NCI-H526 treated with DMSO at 0.1 percent for 48 hours (cell line): ENCODE data around the gene FAM120C.

ENCODE experiments used
- DNase-seq: peaks from one replicate; lab custom pipeline; 2025; lab: John Stamatoyannopoulos, UW

FAM120C gene, protein sequence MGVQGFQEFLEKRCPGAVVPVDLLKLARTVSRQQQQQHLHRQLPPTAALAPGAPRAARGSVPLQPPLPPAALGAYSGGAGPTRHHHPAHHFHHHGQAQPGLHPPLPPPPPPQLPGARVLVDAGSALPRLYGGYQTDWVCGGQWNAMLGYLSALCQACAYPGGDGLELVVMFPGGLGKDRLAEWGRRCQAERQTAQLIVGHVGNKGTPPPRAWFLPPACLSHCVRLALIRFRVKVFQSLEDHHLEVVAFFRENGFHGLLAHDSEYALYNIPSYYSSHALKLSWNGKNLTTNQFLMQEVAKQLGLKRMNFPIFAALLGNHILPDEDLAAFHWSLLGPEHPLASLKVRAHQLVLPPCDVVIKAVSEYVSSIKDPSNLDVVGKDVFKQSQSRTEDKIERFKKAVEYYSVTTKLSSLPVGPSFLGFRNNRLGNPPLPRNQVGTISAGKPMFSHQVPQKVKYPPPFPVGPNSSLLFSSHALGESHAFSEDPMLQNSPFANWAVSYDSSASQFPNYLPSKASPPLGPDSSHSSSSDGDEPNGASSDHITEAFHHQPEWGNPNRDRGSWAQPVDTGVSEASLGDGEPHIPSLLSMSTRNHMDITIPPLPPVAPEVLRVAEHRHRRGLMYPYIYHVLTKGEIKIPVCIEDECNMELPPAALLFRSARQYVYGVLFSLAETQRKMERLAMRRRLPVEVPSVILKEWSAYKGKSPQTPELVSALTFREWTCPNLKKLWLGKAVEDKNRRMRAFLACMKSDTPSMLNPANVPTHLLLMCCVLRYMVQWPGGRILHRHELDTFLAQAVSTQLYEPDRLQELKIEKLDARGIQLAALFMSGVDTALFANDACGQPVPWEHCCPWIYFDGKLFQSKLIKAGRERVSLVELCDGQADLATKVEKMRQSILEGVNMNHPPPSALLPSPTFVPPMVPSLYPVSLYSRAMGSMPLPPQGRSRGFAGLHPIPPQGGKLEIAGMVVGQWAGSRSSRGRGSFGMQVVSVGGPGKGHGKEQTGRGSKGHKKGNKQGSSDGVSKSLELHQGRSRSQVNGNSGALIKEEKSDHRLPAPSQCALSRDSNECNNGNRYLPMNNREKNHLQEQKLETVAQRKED

DNA sequence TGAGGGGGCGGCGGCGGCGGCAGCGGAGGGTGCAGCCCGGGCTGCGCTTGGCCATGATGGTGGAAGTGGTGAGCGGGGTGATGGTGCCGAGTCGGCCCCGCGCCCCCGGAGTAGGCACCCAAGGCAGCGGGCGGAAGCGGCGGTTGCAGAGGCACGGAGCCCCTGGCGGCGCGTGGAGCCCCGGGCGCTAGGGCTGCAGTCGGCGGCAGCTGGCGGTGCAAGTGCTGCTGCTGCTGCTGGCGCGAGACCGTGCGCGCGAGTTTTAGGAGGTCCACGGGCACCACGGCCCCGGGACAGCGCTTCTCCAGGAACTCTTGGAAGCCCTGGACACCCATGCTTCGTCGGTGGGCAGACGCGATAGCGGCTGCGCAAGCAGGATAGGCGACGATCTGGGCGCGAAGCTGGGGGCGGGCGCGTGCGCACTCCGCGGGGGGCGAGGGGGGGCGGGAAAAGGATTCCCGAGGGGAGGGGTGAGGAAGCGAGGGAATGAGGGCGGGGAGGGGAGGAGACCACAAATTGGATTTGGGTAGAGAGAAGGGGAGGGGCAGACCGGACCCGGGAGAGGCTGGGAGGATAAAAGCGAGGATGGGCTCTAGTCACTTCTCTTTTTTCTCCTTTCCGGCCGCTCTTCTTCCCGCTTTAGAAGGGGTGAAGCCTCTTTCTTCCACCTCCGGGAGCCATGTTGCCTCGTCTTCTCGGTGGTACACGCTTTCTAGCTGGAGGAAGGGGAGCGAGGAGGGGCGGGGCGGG lies at the start of gene FAM120C:
Gene FAM120C, minus strand, starts transcription at position 391 of the 750 bp plus-strand sequence. Its CDS starts 56 bp downstream, at position 335.
- peak; percentile 88 for DNase-seq

DNA sequence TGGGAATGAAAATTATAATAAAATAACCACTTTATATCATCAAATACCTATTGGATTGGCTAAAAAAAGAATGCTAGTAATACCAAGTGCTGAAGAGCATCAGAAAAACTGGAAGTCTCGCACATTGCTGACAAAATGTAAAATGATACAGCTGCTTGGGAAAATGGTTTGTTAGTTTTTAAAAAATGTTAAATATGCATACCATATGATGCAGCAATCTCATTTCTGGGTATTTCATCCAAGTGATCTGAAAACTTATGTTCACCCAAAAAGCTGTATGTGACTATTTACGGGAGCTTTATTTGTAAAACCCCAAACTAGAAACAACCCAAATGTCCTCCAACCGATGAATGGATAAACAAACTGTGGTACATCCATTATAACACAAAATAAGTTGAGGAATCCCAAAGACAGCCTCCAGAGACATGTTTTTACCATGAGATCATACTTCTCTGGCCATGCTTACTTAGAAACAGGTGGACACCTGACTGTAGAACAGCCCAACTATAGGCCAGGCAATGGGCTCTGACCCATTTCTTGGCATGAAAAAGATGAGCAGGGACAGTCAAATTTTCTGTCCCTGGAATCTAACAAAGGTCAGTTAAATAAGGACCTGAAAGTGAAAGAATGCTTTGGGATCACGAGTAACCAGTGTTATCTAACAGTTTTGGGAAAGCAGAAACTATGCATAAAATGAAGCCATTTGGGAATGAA lies 47.5 kb upstream of the FAM120C start:
- DNase-seq, result no peak

DNA sequence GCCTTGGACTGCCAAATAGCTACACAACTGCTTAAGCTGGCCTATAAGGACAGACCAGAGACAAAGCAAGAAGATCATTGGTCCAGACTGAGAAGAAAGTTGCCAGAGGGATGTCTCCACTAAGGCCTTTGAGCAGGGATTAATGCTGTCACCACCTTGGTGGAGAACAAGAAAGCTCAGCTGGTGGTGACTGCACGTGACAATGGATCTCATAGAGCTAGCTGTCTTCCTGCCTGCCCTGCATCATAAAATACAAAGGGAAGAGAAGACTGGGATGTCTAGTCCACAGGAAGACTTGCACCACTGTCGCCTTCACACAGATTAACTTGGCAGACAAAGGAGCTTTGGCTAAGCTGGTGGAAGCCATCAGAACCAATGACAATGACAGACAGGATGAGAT lies 40.5 kb upstream of the FAM120C start:
- no peak for DNase-seq

DNA sequence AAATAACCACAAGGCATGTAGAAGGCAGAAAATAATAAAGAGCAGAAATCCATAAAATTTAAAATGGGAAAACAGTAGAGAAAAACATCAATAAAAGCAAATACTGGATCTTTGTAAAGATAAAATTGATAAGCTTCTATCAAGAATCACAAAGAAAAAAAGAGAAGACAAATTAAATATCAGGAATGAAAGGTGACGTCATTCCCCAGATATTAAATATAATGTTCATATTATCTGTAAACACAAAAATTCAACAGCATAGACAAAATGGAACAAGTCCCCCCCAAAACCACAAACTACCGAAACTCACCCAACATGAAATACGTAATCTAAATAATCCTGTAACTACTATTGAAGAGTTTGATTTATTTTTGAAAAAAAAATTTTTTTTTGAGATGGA lies 30.5 kb upstream of the FAM120C start:
- no peak for DNase-seq

DNA sequence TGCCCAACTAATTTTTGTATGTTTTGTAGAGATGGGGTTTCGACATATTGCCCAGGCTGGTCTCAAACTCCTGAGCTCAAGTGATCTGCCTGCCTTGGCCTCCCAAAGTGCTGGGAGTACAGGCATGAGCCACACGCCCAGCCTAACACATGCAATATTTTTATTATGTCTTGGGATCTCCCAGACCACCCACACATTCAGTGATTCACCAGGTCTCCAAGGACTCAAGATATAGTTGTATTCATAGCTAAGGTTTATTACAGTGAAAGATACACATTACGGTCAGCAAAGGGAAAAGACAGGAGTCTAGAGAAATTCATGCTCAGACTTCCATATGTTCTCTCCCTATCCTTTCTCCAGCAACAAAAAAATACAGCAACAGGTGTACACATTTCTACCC lies 25.5 kb upstream of the FAM120C start:
- no peak for DNase-seq

DNA sequence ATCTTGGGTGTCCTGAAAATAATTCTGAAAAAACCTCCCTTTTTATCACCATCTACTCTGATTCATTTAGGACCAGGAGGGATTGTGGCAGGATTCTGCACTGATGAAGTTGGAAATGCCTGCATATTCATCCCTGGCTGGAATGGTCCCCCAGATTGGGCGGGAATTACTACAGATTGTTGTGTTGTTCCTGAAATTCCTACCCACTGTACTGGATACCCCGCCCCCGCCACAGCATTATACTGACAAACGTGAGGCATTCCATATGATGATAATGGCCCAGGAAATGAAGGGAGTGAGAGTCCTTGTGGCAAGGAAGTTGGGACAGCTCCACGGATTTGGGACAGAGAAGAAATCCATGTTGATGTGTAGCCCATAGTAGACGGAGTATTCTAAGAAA lies 15.2 kb upstream of the FAM120C start:
- no peak for DNase-seq

DNA sequence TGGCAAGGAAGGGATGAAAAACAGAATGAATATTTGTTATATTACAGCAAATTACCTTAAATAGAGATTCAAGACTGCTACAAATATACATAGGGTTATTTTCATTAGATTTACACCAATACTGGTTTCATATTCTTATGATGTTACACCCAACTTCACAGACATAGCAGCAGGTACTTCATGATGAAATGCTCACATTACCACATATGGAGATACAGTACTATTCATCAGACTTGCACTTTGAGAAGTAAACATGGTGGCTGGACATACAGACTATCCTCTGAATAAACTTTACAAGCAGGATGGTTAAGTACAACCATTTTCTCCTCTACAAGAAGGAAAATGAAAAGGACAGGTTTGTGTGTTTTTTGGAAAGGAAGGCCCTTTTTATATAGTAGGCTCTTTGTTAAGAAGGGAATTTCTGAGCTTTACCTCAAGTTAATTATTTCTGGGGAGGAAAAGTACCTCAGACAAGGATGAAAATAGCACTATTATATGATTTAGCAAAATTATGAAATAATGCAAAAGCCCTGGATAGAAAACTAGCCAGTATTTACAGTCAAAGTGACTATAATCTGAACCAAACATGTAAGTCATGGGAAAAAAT lies 12.0 kb upstream of the FAM120C start:
- no peak for DNase-seq

DNA sequence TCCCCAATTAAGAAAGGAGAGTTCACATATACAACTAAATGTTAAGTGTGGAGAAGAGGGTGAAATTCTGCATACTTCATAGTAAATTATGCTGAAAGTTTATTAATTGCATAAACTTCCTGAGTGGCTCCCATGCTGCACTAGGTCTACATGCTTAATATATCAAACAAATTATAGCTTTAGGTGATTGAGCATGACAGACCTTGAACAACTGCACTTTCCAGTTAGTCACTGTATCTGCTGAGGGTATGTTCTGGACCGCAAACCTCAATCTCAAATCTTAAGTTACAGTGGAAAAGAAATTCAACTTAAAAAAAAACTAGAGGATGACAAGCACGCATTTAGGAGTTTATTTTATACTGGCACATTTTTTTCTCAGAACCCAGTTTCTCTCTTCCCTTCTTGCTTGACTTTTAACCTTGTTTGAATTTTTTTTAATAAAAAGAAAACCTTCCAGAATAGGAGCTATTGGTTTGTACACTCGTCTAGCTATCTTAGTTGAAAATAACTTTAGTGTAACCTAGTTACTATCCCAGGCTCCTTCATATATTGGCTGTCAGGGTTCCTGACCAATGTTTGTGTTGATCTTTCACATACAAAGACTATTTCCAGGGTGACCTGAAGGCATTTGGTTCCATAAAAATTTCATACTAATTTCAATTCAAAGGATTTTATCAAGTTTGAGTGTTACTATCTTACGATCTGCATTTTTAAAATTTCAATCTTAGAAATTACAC lies 10.2 kb upstream of the FAM120C start:
- DNase-seq, result no peak

DNA sequence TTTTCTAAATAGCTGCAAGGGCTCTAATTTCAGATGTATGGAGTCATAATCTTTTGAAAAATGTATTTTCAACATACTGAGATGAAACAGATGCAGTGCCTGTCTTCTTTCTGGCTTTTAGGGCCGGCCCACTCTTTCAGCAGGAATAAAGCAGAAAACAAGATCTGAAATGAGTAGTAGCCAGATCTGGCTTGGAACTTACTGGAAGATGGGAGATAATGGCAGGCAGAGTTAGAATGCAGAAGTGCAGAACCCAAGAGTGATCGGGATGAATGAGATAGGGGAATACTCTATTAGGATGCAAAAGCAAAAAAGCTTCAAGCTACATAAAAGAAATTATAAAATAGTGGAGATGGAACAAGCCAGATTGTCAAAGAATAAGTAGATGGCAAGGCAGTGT lies 1.4 kb upstream of the FAM120C start:
- DNase-seq, result no peak

DNA sequence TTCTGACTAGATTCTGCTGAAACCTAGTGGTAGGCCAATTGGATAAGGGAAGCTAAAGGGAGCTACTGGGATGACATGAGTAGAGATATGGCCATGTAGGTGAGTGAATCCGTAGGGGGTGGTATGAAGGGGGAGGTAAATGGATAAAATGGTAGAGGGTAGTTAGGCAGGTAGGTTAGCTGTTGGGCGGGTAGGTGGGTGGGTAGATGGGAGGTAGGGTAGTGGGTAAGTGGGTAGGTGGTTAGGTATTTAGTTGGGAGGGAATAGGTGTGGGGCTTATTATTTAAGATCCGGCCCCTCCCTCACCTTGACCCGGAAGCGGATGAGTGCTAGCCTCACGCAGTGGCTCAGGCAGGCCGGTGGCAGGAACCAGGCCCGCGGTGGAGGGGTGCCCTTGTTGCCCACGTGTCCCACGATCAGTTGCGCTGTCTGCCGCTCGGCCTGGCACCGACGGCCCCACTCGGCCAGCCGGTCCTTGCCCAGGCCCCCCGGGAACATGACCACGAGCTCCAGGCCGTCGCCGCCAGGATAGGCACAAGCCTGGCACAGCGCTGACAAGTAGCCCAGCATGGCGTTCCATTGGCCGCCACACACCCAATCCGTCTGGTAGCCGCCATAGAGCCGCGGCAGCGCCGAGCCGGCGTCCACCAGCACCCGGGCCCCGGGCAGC lies 725 bp downstream of the FAM120C start:
- no peak for DNase-seq

DNA sequence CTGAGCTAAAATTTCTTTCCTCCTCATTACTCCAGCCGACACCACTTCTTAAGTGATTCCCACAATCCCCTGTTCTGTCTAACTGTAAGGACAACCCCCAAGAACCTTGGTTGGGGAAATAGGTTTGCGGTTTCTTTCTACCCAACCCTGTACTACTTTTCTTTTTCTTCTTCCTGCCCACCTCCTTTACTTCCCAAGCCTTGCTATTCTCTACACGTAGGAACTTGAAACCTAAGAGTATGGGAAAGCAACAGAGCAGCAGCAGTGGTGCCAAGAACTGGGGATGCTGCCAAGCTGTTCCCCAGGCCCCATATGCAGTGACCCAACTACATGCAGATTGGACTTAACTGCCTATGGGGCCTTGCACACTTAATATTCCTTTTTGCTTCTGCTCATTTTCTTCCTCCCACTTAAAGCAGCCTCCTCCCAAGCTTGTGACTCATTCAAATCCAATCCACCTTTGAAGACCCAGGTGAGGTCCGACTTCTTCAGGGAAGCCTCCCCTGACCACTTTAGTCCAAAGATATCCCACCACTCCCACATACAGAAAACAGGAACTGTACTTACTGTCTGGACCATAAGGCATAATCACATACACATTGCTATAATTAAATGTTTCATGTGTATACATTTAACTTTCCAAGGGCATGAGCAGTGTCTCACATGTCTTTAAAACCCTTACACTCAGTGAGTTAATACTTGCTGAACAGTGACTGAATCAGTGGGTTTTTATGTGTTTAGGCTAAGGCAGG lies 1.7 kb downstream of the FAM120C start:
- no peak for DNase-seq

DNA sequence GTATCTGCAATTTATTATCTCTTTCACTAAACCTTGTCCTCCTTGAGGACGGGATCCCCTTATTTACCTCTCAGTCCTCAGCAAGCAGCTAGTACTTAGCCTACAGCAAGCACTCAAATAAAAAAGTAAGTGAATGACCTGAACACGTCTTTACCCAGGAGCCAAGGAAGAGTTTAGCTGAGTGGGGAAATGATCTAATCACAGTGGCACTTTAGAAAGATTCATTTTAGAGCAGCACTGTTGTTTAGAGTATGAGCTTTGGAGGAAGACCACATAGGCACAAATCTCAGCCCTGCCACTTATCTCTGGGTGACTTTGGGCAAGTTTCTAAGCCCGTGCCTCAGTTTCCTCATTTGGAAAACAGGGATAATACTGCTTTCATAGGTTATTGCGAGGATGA lies 2.7 kb downstream of the FAM120C start:
- no peak for DNase-seq

DNA sequence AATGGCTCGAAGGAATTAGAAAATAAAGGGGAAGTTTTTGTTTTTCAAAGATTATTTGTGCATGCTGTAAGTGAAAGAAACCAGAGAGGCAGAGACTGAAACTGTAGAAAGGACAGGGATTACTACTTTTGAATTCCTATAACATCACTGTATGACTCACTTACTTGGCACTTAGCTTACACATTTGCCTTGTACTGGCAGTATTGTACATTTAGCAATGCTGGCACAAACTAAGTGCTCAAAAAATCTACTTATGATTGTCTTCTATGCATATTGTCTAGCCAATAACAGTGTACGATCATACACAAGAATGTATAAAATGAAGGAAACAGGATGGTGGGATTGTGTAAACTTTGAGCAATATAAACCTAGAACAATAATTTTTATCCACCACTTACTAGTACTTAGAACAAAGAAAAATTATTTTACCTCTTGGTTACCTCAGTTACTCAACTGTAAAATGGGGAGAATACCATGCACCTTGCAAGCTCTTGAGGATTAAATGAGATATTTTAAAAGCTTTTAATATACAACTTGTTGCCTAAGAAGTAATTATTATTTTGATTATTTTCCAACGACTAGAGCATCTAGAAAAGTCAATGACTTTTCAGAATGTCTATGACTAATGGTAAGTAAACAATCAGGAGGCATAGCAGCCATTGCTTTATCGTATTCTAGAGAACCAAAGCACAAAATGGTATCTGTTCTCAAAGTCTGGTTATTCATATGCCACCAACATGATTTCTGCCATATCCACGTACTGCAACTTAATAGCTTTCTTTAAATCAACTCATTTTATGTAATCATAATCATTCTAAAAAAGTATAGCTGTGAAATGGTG lies 4.7 kb downstream of the FAM120C start:
- no peak for DNase-seq

DNA sequence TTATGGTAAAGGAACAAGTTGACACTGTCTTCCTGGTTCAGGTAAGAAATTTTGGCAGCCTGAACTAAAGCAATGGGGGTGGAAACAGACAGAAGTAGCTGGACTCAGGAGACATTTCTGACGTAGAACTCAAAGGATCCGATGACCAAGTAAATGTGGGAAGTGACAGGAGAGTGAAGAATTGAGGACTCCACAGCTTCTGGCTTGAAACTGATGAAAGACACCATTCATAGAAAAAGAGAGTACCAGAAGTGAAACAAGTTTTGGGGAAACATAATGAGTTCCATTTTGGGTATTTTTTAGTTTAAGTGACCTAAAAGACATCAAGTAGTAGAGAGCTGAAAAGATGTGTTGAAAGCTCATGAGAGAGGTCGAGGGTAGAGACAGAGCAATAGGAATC lies 5.7 kb downstream of the FAM120C start:
- no peak for DNase-seq

DNA sequence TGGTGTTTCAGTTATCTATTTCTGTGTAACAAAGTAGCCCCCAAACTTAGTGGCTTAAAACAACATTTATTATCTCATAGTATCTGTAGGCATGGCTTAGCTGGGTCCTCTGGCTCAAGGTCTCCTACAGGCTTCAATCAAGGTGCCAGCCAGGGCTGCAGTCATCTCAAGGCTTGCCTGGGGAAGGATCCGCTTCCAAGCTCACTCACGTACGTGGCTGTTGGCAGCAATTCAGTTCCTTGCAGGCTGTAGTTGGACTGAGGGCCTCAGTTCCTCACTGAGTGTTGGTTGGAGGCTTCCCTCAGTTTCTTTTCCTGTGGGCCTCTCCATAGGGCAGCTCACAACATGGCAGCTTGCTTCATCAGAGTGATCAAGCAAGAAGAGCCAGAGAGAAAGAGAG lies 9.3 kb downstream of the FAM120C start:
- no peak for DNase-seq

DNA sequence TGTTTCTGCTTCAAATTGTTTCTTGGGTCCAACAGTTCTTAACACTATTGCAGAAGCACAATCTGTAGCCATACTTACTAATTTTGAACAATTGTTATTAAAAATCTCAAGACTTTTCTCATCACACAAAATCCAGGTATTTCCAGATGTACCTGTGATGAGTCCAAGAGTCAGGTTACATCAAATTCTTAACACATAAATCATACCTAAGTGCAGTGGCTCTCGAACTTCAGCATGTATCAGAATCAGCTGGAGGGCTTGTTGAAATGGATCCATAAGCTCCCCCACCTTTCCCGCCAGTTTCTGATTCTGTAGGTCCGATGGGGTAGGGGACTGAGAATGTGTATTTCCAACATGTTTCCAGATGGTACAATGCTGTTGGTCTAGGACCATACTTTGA lies 10.6 kb downstream of the FAM120C start:
- DNase-seq, result no peak

DNA sequence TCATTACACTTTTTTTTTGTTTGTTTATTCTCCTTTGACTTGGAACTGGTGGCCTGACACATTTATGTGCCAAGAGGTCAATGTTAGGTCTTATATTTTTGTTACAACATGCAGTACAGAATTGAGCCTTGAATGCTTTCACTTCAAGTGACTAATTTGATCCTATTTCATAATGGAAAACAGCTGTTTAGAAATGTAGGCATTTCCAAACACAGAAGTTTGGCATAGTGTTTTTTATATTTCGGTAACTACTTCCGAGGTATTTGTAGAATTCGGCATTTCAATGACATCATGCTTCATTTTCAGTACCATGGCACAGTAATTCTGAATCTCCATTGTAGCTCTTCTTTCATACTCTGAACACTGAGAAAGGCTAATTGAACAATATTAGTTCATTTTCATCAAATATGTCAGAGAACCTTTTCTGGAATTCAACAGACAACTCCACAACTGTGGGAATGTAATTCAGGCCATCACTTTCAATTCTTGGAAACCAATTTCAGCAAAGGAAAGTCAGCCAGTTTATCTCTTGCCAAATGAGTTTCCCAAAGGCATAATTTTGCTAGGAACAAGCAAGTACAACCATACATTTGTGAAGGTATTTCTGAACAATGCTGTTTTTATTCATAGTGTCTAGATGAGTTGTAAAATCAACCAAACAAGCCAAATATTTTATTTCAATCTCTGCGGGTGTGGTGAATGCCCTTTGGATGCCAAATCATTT lies 11.4 kb downstream of the FAM120C start:
- no peak for DNase-seq
